ENCODE results near the gene ZMIZ1.
"Not testable (repeated sequence)": the region's sequence is repeated elsewhere in the genome, so short reads cannot be mapped to it uniquely, and the experiment has no call there.

The ZMIZ1 gene

GRCh38 chr10:79031723-79032122 lies 37.0 kb upstream of the ZMIZ1 start:
- TF ChIP-seq Cebpa-rat (IDR thresholded peaks at IDR 0.05), result no peak
- H3K4me1 ChIP-seq, result peaks cover 11% of the 10 kb centered on the region
- H3K27me3 ChIP-seq, result no peaks in the 10 kb centered on the region
- H3K9ac ChIP-seq, result no peak overlapping the region
- no peak overlapping the region for H3K27ac ChIP-seq
- H4K20me1 ChIP-seq, result no peaks in the 10 kb centered on the region
- no peak overlapping the region for H3K4me3 ChIP-seq
- H3K4me2 ChIP-seq, result no peak overlapping the region
- H3K9me3 ChIP-seq, result no peaks in the 10 kb centered on the region
- H3K36me3 ChIP-seq, result no peaks in the 10 kb centered on the region

- Histone ChIP-seq H3K9ac (no peak overlapping the region), H3K4me1 (no peaks in the 10 kb centered on the region), H3K4me3 (no peak overlapping the region), H3K27ac (no peak overlapping the region), H3K9me3 (no peaks in the 10 kb centered on the region), H3K36me3 (no peaks in the 10 kb centered on the region), H4K20me1 (no peaks in the 10 kb centered on the region), H3K27me3 (no peaks in the 10 kb centered on the region), H3K4me2 (no peak overlapping the region)
- TF ChIP-seq Cebpa-rat (IDR thresholded peaks at IDR 0.05), result no peak
These were observed 34.4 kb upstream of the ZMIZ1 start for GRCh38 chr10:79034271-79034876.

GRCh38 chr10:79036416-79036815 lies 32.4 kb upstream of the ZMIZ1 start:
- H3K9me3 ChIP-seq, H3K27ac ChIP-seq, H3K4me2 ChIP-seq, H3K4me1 ChIP-seq, H3K4me3 ChIP-seq, H4K20me1 ChIP-seq, H3K27me3 ChIP-seq, H3K9ac ChIP-seq, H3K36me3 ChIP-seq: not testable (repeated sequence)

GRCh38 chr10:79038104-79038840 lies 30.5 kb upstream of the ZMIZ1 start:
- no peaks in the 10 kb centered on the region for H3K4me1 ChIP-seq
- no peak overlapping the region for H3K9ac ChIP-seq
- no peak for TF ChIP-seq Cebpa-rat (IDR thresholded peaks at IDR 0.05)
- H3K27ac ChIP-seq, result no peak overlapping the region
- no peaks in the 10 kb centered on the region for H3K9me3 ChIP-seq
- H3K4me2 ChIP-seq, result no peak overlapping the region
- H3K4me3 ChIP-seq, result no peak overlapping the region
- H3K27me3 ChIP-seq, result no peaks in the 10 kb centered on the region
- H4K20me1 ChIP-seq, result no peaks in the 10 kb centered on the region
- no peaks in the 10 kb centered on the region for H3K36me3 ChIP-seq

- Histone ChIP-seq H3K9me3 (no peaks in the 10 kb centered on the region), H4K20me1 (no peaks in the 10 kb centered on the region), H3K9ac (no peak overlapping the region), H3K27me3 (no peaks in the 10 kb centered on the region), H3K4me2 (no peak overlapping the region), H3K27ac (no peak overlapping the region), H3K36me3 (no peaks in the 10 kb centered on the region), H3K4me1 (peaks cover under 1% of the 10 kb centered on the region; the same call in 1 of the 2 replicates), H3K4me3 (no peak overlapping the region)
- no peak for TF ChIP-seq Cebpa-rat (IDR thresholded peaks at IDR 0.05)
These were observed 29.9 kb upstream of the ZMIZ1 start for GRCh38 chr10:79038841-79039201.

GRCh38 chr10:79042639-79043411 lies 25.9 kb upstream of the ZMIZ1 start:
- Histone ChIP-seq H3K9me3 (no peaks in the 10 kb centered on the region), H4K20me1 (no peaks in the 10 kb centered on the region), H3K4me3 (no peak overlapping the region), H3K36me3 (no peaks in the 10 kb centered on the region), H3K27ac (no peak overlapping the region), H3K27me3 (no peaks in the 10 kb centered on the region), H3K9ac (no peak overlapping the region), H3K4me2 (no peak overlapping the region), H3K4me1 (peaks cover 24% of the 10 kb centered on the region)
- no peak for TF ChIP-seq Cebpa-rat (IDR thresholded peaks at IDR 0.05)

GRCh38 chr10:79044036-79044632 lies 24.6 kb upstream of the ZMIZ1 start:
- Histone ChIP-seq H3K27me3 (no peaks in the 10 kb centered on the region), H3K9ac (no peak overlapping the region), H3K27ac (no peak overlapping the region), H3K36me3 (no peaks in the 10 kb centered on the region), H3K4me3 (no peak overlapping the region), H4K20me1 (no peaks in the 10 kb centered on the region), H3K4me1 (peaks cover 37% of the 10 kb centered on the region), H3K9me3 (no peaks in the 10 kb centered on the region), H3K4me2 (no peak overlapping the region)
- TF ChIP-seq Cebpa-rat (IDR thresholded peaks at IDR 0.05), result no peak

- no peak for TF ChIP-seq Cebpa-rat (IDR thresholded peaks at IDR 0.05)
- Histone ChIP-seq H3K36me3 (no peaks in the 10 kb centered on the region), H3K4me3 (no peak overlapping the region), H4K20me1 (no peaks in the 10 kb centered on the region), H3K27me3 (no peaks in the 10 kb centered on the region), H3K4me1 (peaks cover 40% of the 10 kb centered on the region), H3K9ac (no peak overlapping the region), H3K9me3 (no peaks in the 10 kb centered on the region), H3K4me2 (no peak overlapping the region), H3K27ac (no peak overlapping the region)
These were observed 23.9 kb upstream of the ZMIZ1 start for GRCh38 chr10:79044846-79045245.

- Histone ChIP-seq H4K20me1 (no peaks in the 10 kb centered on the region), H3K9ac (no peak overlapping the region), H3K4me2 (no peak overlapping the region), H3K4me1 (peaks cover 40% of the 10 kb centered on the region), H3K27ac (no peak overlapping the region), H3K27me3 (no peaks in the 10 kb centered on the region), H3K36me3 (no peaks in the 10 kb centered on the region), H3K9me3 (no peaks in the 10 kb centered on the region), H3K4me3 (no peak overlapping the region)
- TF ChIP-seq Cebpa-rat (IDR thresholded peaks at IDR 0.05), result no peak
These were observed 23.1 kb upstream of the ZMIZ1 start for GRCh38 chr10:79045566-79046175.

Measured in BLaER1 (cell line).